ENCODE measurements around the gene MARS1.
A peak's percentile ranks its signal among the peaks of the same experiment; 100 is the strongest.

The MARS1 gene

GRCh38 chr12:57460468-57460784 lies 27.4 kb upstream of the MARS1 start (continued):
- TF ChIP-seq ZBTB26 (tag by site-specific recombination; optimal IDR thresholded peaks at IDR 0.05) (no peak), ZNF555 (tag by site-specific recombination; conservative IDR thresholded peaks at IDR 0.05) (no peak), ZNF354C (tag by site-specific recombination; IDR thresholded peaks at IDR 0.05; ENCODE audit: borderline replicate concordance, low read depth) (no peak), ZNF624 (tag by site-specific recombination; IDR thresholded peaks at IDR 0.05) (no peak), PRDM1 (tag by site-specific recombination; IDR thresholded peaks at IDR 0.05) (no peak), ZNF2 (tag by site-specific recombination; IDR thresholded peaks at IDR 0.05) (no peak), ZFP37 (tag by site-specific recombination; IDR thresholded peaks at IDR 0.05) (no peak), ZNF792 (tag by site-specific recombination; IDR thresholded peaks at IDR 0.05) (no peak), ZNF777 (tag by site-specific recombination; IDR thresholded peaks at IDR 0.05; ENCODE audit: borderline replicate concordance) (no peak), KLF8 (tag by site-specific recombination; IDR thresholded peaks at IDR 0.05) (peak; percentile 63), BCL11B (tag by site-specific recombination; IDR thresholded peaks at IDR 0.05; ENCODE audit: low read depth) (peak; percentile 56; the same call in 1 of the 2 replicates), ZNF623 (tag by site-specific recombination; IDR thresholded peaks at IDR 0.05) (no peak), HOXC10 (CRISPR knock-in tag; IDR thresholded peaks at IDR 0.05) (no peak), ZBTB20 (tag by site-specific recombination; IDR thresholded peaks at IDR 0.05) (no peak), ZNF544 (tag by site-specific recombination; IDR thresholded peaks at IDR 0.05) (no peak), ZNF654 (tag by site-specific recombination; IDR thresholded peaks at IDR 0.05; ENCODE audit: low read depth) (no peak), ZNF776 (tag by site-specific recombination; IDR thresholded peaks at IDR 0.05; ENCODE audit: borderline replicate concordance) (no peak), ZNF692 (tag by site-specific recombination; IDR thresholded peaks at IDR 0.05) (no peak), CTCF (tag by site-specific recombination; IDR thresholded peaks at IDR 0.05) (no peak), WT1 (tag by site-specific recombination; IDR thresholded peaks at IDR 0.05) (no peak), ZNF600 (tag by site-specific recombination; IDR thresholded peaks at IDR 0.05) (no peak), MEIS1 (CRISPR knock-in tag; IDR thresholded peaks at IDR 0.05; ENCODE audit: borderline replicate concordance) (no peak), ZNF747 (tag by site-specific recombination; IDR thresholded peaks at IDR 0.05) (no peak)
- TF ChIP-seq, protein P1, sequence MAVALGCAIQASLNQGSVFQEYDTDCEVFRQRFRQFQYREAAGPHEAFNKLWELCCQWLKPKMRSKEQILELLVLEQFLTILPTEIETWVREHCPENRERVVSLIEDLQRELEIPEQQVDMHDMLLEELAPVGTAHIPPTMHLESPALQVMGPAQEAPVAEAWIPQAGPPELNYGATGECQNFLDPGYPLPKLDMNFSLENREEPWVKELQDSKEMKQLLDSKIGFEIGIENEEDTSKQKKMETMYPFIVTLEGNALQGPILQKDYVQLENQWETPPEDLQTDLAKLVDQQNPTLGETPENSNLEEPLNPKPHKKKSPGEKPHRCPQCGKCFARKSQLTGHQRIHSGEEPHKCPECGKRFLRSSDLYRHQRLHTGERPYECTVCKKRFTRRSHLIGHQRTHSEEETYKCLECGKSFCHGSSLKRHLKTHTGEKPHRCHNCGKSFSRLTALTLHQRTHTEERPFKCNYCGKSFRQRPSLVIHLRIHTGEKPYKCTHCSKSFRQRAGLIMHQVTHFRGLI (tag by site-specific recombination; IDR thresholded peaks at IDR 0.05), result no peak
- TF ChIP-seq, protein P2, sequence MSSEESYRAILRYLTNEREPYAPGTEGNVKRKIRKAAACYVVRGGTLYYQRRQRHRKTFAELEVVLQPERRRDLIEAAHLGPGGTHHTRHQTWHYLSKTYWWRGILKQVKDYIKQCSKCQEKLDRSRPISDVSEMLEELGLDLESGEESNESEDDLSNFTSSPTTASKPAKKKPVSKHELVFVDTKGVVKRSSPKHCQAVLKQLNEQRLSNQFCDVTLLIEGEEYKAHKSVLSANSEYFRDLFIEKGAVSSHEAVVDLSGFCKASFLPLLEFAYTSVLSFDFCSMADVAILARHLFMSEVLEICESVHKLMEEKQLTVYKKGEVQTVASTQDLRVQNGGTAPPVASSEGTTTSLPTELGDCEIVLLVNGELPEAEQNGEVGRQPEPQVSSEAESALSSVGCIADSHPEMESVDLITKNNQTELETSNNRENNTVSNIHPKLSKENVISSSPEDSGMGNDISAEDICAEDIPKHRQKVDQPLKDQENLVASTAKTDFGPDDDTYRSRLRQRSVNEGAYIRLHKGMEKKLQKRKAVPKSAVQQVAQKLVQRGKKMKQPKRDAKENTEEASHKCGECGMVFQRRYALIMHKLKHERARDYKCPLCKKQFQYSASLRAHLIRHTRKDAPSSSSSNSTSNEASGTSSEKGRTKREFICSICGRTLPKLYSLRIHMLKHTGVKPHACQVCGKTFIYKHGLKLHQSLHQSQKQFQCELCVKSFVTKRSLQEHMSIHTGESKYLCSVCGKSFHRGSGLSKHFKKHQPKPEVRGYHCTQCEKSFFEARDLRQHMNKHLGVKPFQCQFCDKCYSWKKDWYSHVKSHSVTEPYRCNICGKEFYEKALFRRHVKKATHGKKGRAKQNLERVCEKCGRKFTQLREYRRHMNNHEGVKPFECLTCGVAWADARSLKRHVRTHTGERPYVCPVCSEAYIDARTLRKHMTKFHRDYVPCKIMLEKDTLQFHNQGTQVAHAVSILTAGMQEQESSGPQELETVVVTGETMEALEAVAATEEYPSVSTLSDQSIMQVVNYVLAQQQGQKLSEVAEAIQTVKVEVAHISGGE (tag by site-specific recombination; conservative IDR thresholded peaks at IDR 0.05; ENCODE audit: low read depth), result peak; percentile 73
- TF ChIP-seq, protein P3, sequence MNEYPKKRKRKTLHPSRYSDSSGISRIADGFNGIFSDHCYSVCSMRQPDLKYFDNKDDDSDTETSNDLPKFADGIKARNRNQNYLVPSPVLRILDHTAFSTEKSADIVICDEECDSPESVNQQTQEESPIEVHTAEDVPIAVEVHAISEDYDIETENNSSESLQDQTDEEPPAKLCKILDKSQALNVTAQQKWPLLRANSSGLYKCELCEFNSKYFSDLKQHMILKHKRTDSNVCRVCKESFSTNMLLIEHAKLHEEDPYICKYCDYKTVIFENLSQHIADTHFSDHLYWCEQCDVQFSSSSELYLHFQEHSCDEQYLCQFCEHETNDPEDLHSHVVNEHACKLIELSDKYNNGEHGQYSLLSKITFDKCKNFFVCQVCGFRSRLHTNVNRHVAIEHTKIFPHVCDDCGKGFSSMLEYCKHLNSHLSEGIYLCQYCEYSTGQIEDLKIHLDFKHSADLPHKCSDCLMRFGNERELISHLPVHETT (tag by site-specific recombination; IDR thresholded peaks at IDR 0.05), result no peak
- TF ChIP-seq, protein P4, sequence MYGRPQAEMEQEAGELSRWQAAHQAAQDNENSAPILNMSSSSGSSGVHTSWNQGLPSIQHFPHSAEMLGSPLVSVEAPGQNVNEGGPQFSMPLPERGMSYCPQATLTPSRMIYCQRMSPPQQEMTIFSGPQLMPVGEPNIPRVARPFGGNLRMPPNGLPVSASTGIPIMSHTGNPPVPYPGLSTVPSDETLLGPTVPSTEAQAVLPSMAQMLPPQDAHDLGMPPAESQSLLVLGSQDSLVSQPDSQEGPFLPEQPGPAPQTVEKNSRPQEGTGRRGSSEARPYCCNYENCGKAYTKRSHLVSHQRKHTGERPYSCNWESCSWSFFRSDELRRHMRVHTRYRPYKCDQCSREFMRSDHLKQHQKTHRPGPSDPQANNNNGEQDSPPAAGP (tag by site-specific recombination; IDR thresholded peaks at IDR 0.05), result 0 out of 2 replicates have a peak, but pooled peaks have one; percentile 8
- TF ChIP-seq, protein P5, sequence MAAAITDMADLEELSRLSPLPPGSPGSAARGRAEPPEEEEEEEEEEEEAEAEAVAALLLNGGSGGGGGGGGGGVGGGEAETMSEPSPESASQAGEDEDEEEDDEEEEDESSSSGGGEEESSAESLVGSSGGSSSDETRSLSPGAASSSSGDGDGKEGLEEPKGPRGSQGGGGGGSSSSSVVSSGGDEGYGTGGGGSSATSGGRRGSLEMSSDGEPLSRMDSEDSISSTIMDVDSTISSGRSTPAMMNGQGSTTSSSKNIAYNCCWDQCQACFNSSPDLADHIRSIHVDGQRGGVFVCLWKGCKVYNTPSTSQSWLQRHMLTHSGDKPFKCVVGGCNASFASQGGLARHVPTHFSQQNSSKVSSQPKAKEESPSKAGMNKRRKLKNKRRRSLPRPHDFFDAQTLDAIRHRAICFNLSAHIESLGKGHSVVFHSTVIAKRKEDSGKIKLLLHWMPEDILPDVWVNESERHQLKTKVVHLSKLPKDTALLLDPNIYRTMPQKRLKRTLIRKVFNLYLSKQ (tag by site-specific recombination; IDR thresholded peaks at IDR 0.05; ENCODE audit: borderline replicate concordance), result no peak
